GM12801 (cell line): Measurements from ENCODE around the gene FOXD2.

Source experiments
- TF ChIP-seq, protein P1 (sequence below): IDR thresholded peaks from one replicate; pipeline ENCODE4 v1.5.1; 2011; ENCODE audit warnings: control low read depth; ENCODE audit not compliant: insufficient read length; ENCODE audit errors: extremely low read depth

The FOXD2 gene

DNA sequence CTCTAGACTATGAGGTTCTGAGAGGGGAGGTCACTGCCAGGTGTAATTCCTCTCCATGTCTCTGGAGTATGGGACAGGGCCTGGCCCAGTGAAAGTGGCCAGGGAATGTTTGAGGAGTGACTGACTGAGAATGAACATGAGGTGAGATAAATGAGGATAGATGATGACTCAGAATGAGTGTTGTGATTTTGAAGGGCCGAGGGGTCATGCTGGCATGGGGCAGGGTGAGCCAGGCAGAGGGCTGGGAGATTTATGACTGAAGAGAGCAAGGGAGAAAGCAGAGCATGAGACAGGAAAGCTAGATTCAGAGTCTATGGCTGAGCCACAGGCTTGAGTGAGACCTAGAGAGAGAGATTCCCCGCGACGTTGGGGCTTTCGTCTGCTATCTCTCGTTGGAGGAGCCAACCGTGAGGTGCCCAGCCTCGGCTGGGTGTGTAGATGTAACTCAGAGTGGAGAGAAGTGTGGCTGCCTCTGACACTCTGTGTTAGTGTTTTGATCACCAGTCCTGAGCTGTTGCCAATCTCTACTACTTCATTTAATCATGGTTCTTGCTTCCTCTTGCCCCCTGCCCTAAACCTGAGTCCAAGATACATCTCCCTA lies 50.1 kb downstream of the FOXD2 start:
- TF ChIP-seq, protein P1, sequence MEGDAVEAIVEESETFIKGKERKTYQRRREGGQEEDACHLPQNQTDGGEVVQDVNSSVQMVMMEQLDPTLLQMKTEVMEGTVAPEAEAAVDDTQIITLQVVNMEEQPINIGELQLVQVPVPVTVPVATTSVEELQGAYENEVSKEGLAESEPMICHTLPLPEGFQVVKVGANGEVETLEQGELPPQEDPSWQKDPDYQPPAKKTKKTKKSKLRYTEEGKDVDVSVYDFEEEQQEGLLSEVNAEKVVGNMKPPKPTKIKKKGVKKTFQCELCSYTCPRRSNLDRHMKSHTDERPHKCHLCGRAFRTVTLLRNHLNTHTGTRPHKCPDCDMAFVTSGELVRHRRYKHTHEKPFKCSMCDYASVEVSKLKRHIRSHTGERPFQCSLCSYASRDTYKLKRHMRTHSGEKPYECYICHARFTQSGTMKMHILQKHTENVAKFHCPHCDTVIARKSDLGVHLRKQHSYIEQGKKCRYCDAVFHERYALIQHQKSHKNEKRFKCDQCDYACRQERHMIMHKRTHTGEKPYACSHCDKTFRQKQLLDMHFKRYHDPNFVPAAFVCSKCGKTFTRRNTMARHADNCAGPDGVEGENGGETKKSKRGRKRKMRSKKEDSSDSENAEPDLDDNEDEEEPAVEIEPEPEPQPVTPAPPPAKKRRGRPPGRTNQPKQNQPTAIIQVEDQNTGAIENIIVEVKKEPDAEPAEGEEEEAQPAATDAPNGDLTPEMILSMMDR = no peak
